HG02588 (cell line): Measurements from ENCODE around the gene ZC3H4.

ENCODE experiments used
- ATAC-seq: cut with Tn5 transposase; IDR thresholded peaks from one replicate; pipeline ENCODE4 v1.9.1; 2021; ENCODE audit warnings: mild to moderate bottlenecking, moderate library complexity; ENCODE audit not compliant: unreplicated experiment

Gene ZC3H4

GRCh38 chr19:47022541-47023447 lies 90.8 kb downstream of the ZC3H4 start:
- ATAC-seq, result no peak

GRCh38 chr19:47022140-47022536 lies 91.4 kb downstream of the ZC3H4 start:
- no peak for ATAC-seq

GRCh38 chr19:47021536-47022139 lies 91.9 kb downstream of the ZC3H4 start:
- ATAC-seq, result no peak

- no peak for ATAC-seq
Observed at GRCh38 chr19:47020992-47021496, 92.5 kb downstream of the ZC3H4 start.

- no peak for ATAC-seq
Observed at GRCh38 chr19:47020132-47020805, 93.3 kb downstream of the ZC3H4 start.

- ATAC-seq, result no peak
Observed at GRCh38 chr19:47019431-47020041, 94.0 kb downstream of the ZC3H4 start, which contains the start of gene NPAS1. TSS of gene NPAS1 (plus strand) at chr19:47019837. CDS start at chr19:47021048, 1,211 bp downstream.

GRCh38 chr19:47018923-47019322 lies 94.7 kb downstream of the ZC3H4 start:
- ATAC-seq, result no peak
